Activated CD4-positive, alpha-beta T cell treated with anti-CD3 and anti-CD28 coated beads for 1 hour (primary cell): Measurements from ENCODE around the gene MEGF11.
"Not testable (repeated sequence)": the region's sequence is repeated elsewhere in the genome, so short reads cannot be mapped to it uniquely, and the experiment has no call there.

Experiments
- DNase-seq: peaks from one replicate; pipeline ENCODE4 v3.0.0-alpha.2; 2020

MEGF11 gene

DNA sequence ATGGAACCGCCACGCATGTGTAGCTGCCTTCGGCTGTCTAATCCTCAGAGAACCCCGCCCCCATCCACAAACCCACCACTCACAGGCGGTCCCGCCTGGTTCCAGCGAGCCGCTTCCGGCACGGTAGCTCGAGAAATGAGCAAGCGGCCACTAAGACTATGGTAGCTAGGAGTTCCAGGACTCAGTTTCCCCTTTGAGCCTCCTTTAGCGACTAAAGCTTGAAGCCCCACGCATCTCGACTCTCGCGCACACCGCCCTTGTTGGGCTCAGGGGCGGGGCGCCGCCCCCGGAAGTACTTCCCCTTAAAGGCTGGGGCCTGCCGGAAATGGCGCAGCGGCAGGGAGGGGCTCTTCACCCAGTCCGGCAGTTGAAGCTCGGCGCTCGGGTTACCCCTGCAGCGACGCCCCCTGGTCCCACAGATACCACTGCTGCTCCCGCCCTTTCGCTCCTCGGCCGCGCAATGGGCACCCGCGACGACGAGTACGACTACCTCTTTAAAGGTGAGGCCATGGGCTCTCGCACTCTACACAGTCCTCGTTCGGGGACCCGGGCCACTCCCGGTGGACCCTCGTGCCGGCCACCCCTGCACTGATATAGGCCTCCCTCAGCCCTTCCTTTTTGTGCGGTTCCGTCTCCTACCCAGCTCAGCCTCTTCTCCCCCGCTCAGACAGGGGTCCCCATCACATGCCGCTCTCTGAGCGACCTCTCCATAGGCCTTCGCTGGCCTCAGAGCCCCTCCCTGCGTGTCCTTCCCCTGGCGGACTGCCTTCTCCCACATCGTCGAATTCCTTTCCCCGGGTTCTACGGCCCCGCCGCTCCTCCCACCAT lies 384.2 kb downstream of the MEGF11 start, which contains the start of gene RAB11A:
Gene RAB11A (plus strand): TSS at position 366 of the 828 bp plus-strand sequence. CDS start 95 bp downstream, at position 461.
- DNase-seq = peak; percentile 93

DNA sequence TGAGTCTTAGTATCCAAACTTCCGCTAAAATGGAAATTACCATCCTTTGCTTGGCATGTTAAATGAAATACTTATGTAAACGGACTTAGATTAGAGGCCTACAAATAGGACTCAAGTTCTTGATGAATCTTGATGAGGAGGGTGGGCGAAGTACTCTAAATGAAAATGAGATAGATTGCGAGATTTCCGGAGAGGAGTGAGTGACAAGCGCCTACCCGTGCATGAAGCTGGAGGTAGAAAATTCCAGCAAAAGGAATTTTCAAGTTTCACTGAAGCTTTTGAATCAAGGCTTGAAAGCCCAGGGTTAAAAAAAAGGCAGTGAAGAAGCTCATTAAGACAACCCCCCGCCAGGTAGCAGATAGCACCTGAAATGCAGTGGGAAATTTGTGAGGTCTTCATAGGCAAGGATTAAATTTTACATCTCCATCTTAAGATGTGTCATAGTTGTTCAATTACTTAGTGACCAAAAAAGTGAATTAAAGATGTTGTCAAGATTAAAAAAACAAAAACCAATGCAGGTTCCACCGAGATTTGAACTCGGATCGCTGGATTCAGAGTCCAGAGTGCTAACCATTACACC lies 384.9 kb downstream of the MEGF11 start:
- DNase-seq = no peak

DNA sequence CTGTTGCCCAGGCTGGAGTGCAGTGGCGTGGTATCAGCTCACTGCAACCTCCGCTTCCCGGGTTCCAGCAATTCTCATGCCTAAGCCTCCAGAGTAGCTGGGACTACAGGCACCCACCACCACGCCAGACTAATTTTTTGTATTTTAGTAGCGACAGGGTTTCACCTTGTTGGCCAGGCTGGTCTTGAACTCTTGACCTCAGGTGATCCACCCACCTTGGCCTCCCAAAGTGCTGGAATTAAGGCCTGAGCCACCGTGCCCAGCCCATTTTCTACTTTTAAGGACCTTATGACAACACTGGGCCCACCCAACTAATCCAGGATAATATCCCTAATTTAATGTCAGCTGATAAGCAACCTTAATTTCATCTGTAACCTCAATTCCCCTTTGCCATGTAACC lies 385.6 kb downstream of the MEGF11 start:
- DNase-seq = not testable (repeated sequence)

DNA sequence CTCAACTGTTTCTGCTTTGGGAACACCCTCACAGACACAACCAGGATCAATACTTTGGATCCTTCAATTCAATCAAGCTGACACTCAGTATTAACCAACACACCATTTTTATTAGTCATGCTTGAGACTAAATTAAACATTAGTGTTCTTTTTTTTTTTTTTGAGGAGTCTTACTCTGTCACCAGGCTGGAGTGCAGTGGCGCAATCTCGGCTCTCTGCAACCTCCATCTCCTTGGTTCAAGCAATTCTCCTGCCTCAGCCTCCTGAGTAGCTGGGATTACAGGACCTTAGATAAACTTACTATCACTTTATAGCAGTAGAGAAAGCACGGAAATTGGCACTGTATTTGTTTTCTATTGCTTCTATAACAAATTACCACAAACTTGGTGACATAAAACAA lies 386.3 kb downstream of the MEGF11 start:
- DNase-seq = no peak

DNA sequence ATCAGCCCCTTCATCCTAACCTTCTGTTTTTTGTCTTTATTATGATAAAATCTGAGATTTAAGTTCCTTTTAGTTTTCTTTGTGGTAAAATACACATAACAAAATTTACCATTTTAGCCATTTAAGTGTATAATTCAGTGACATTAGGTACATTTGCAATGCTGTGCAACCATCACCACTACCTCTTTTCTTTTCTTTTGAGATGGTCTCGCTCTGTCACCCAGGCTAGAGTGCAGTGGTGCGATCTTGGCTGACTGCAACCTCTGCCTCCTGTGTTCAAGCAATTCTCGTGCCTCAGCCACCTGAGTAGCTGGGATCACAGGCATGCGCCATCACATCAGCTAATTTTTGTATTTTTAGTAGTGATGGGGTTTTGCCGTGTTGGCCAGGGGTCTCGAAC lies 390.4 kb downstream of the MEGF11 start:
- DNase-seq = no peak

DNA sequence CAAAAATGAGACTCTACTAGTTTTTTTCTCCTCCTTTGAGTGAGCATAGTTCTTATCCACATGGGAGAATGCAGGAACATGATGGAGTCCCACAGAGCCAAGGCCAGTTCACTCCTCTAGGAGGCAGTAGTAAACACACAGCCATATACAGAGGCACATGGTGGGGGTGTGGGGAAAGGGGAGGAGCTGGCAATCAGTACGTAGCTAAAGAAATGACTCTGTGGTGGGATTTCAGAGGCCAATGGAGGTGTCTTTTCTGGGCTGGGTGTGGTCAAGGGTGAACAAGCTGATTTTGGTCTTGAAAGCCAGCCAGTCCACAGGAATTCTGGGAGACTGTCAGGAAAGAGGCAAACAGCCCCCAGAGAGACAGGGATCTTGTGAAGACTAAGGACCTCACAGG lies 390.9 kb downstream of the MEGF11 start:
- peak; percentile 14 for DNase-seq

DNA sequence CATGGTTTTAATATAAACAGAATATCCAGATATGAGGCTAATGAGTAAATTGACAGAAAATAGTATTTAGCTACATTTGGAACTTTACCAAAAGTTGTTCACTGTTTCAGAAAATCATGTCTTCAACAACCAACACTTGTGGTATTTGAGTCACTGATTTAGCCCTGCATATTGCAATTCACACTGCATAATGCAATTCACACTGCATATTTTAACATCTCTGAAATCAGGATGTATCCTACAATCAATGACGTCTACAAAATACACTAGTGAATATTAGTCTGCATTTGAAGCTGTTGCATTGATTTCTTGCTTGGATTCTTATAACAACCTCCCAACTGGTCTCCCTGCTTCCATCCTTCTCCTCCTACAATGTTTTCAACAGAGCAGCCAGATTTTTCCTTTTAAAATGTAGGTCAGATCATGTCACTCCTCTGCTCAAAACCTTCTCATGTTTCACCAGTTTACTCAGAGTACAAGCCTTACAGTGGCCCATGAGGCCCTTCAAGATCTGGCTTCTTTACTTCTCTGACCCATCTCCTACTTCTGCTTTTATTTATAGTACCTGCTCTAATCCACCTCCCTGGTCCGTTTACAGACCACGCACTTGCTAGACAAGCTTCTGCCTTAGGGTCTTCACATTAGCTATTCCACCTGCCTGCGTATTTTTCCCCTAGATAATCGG lies 395.7 kb downstream of the MEGF11 start:
- no peak for DNase-seq

DNA sequence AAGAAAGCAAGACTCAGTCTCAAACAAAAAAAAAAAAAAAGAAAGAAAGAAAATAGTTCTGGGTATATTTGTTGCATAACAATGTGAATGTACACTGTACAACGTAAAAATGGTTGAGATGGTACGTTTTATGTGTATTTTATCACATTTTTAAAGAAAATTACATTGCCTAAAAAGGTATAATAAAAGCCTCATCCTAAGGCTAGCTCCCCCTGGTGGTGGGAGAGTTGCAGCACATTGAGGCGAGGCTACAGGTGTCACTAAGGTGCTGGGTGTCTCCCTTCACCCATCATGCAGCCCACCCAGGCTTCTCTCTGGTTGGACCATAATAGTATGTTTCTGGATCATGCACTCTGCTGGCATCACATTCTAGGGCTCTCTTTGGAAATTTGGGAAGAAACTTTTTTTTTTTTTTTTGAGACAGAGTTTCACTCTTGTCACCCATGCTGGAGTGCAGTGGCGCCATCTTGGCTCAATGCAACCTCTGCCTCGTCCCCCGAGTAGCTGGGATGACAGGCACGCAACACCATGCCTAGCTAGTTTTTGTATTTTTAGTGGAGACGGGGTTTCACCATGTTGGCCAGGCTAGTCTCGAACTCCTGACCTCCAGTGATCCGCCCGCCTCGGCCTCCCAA lies 396.6 kb downstream of the MEGF11 start:
- DNase-seq = peak; percentile 71

DNA sequence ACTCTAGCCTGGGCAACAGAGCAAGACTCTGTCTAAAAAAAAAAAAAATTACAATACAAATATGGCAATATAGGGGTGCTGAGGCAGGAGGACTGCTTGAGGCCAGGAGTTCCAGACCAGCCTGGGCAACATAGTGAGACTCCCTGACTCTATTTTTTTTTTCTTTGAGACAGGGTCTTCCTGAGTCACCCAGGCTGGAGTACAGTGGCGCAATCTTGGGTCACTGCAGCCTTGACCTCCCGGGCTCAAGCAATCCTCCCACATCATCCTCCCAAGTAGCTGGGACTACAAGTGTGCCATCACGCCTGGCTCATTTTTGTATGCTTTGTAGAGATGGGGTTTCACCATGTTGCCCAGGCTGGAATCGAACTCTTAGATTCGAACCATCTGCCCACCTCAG lies 401.6 kb downstream of the MEGF11 start:
- DNase-seq = no peak

DNA sequence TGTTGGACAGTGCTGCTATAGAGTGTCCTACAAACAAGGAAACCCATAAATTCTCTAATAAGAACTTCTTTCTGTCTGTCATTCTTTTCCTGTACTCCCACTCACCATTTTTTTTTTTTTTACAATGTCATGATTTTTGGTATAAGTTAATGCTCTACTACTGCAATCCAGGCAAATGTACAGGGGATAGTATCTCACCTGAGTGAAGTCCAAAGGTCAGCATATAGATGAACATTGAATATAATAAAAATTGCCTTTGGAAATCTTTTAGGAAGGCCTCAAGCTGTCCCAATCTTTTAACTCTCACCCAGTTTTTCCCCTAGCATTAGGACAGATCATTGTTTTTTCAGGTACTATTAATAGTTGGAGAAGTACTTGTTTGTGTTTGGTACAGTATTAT lies 405.6 kb downstream of the MEGF11 start:
- DNase-seq = no peak

DNA sequence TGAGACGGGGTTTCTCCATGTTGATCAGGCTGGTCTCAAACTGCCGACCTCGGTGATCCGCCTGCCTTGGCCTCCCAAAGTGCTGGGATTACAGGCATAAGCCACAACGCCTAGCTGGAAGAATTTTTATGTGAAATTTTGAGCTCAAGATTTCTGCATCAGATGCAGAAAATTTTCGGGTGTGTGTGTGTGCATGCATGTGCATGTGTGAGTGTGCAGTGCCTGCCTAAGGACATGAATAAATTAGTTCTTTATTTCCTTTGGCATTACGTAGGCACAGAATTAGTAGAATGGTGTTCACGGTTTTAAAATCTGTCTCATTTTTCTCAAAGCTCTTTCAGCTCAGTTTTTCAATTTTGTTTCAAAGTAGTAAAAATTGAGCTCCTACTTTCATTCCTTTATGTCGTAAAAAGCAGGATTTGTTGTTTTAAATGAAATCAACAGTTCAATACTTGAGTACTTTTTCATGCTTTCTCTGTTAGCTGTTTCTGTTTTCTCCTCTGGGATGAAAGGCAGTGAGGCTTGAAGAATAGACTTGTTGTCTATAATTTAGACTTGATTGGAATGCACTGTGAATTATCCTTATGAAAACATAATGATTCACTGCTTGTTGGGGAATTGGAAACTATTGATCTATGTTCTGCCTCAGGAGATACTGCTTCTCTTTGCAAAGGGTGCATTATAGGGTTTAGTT lies 407.6 kb downstream of the MEGF11 start:
- no peak for DNase-seq
